ENCODE results near the gene CDRT15. TPM values are rescaled to one million over a fixed set of nuclear protein-coding genes. Genes with fewer than 3 reads are reported as not detected.

Gene CDRT15
- total and polyA plus RNA-seq, 8 donors = 0.83 to 1.6 (median 1.0) TPM; not detected in 2

GRCh38 chr17:14203388-14203787 is 33.3 kb downstream of the CDRT15 start:
- H3K27ac ChIP-seq = no peak overlapping the region
- H3K4me1 ChIP-seq = peaks cover 11 to 35% of the 10 kb centered on the region in 2 donors
- no peak for DNase-seq
- H3K36me3 ChIP-seq = peaks cover 0 to 16% of the 10 kb centered on the region in 2 donors
- no peak for ATAC-seq
- intact Hi-C loops (cut with DNase I) = no loop called here
- no peak overlapping the region for H3K4me3 ChIP-seq
- no peak for TF ChIP-seq CTCF (IDR thresholded peaks at IDR 0.05)
- H3K9me3 ChIP-seq = no peaks in the 10 kb centered on the region
- no peaks in the 10 kb centered on the region for H3K27me3 ChIP-seq

GRCh38 chr17:14202388-14203166 is 34.1 kb downstream of the CDRT15 start:
- DNase-seq (no peak), ATAC-seq (no peak)
- Histone ChIP-seq H3K36me3 (peaks cover 0 to 12% of the 10 kb centered on the region in 2 donors), H3K9me3 (no peaks in the 10 kb centered on the region), H3K27ac (no peak overlapping the region), H3K4me1 (peaks cover 14 to 37% of the 10 kb centered on the region in 2 donors), H3K4me3 (no peak overlapping the region), H3K27me3 (no peaks in the 10 kb centered on the region)
- intact Hi-C loops (cut with DNase I) = no loop called here
- no peak for TF ChIP-seq CTCF (IDR thresholded peaks at IDR 0.05)

DNA sequence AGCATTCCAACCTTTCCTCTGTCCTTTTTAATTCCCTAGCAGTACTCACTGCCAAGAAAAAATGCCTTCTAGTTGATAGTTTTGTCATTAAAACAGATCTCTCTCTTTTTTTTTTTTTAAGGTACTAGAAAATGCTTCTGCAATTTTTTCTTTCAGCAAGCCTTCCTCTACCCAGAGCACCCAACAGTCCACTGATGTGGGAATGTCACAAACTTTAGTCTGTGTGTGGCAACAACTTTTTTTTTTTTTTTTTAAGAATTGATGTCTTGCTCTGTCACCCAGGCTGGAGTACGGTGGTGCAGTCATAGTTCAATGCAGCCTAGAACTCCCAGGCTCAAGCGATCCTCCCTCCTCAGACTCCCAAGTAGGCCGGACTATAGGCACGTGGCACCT is 34.7 kb downstream of the CDRT15 start:
- Histone ChIP-seq H3K9me3 (no peaks in the 10 kb centered on the region), H3K4me3 (no peak overlapping the region), H3K4me1 (peaks cover 19 to 43% of the 10 kb centered on the region in 2 donors), H3K27me3 (no peaks in the 10 kb centered on the region), H3K27ac (peak overlapping the region; percentile 46 to 55), H3K36me3 (peaks cover 0 to 8% of the 10 kb centered on the region in 2 donors)
- no peak for ATAC-seq
- DNase-seq = no peak
- no peak for TF ChIP-seq CTCF (IDR thresholded peaks at IDR 0.05)
- intact Hi-C loops (cut with DNase I) = no loop called here

DNA sequence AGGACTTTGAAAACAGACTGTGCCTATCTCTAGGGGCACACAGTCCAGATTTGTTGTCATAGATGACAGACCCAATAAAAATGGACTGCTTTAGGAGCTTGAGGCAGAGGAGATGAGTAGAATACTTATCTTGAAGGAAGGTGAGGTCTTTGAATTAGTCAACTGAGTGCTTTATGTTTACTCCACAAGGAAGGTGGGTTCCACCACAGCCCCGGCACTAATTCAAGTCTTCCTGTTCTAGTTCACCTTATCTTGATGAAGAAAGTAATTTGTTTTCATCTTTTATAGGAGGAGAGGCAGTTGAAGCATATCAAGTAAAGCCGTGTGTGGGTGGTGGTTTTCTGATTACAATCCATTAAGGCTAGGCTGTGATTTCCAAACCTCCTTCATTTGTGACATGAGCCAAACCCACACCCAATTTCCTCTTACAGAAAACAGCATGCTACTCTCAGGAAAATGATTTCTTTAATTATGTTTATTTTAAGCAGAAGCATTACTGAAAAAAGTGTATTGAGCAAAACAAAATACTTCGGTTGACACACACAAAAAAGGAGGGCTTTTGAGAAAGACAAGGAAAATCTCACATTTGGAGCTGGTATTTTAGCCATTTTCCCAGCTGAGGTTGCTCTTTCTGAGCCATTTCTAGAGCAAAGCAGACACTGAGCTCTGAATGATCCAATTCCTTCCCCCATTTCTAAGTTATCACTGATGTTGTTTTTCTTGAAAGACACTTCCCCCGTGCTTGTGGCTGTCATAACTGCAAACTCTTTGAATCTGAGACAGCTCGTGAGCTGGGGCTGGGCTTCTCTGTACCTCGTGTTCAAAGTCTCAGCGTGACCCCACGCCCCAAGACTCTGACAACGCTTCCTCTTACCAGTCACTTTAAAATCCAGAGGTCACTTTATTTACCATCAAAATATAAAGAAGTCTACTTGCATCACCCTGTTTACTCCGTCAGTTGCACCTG is 35.4 kb downstream of the CDRT15 start:
- no peaks in the 10 kb centered on the region for H3K9me3 ChIP-seq
- no peaks in the 10 kb centered on the region for H3K27me3 ChIP-seq
- peaks cover 19 to 44% of the 10 kb centered on the region in 2 donors for H3K4me1 ChIP-seq
- peak overlapping the region; percentile 46 to 55 for H3K27ac ChIP-seq
- no peak overlapping the region for H3K4me3 ChIP-seq
- intact Hi-C loops (cut with DNase I) = no loop called here
- DNase-seq = peak in 3 of 4 donors; percentile 30 to 47 (median 40)
- peak; percentile 9 for ATAC-seq
- peaks cover 0 to 1% of the 10 kb centered on the region in 2 donors for H3K36me3 ChIP-seq
- TF ChIP-seq CTCF (IDR thresholded peaks at IDR 0.05) = no peak

GRCh38 chr17:14200354-14200753 is 36.3 kb downstream of the CDRT15 start:
- no peaks in the 10 kb centered on the region for H3K27me3 ChIP-seq
- intact Hi-C loops (cut with DNase I) = no loop called here
- no peaks in the 10 kb centered on the region for H3K9me3 ChIP-seq
- H3K36me3 ChIP-seq = no peaks in the 10 kb centered on the region
- H3K4me3 ChIP-seq = no peak overlapping the region
- no peak for ATAC-seq
- DNase-seq = no peak
- peaks cover 19 to 44% of the 10 kb centered on the region in 2 donors for H3K4me1 ChIP-seq
- no peak overlapping the region for H3K27ac ChIP-seq
- no peak for TF ChIP-seq CTCF (IDR thresholded peaks at IDR 0.05)

Measured in left lung (tissue), 10 donors.